Muscle layer of duodenum (tissue), 2 donors: Measurements from ENCODE around the gene PCSK2.

Source experiments
- H3K27ac ChIP-seq: one replicate; pipeline ENCODE4 v1.7.0; 2013; ENCODE audit warnings: mild to moderate bottlenecking, low read length
- H3K27me3 ChIP-seq: one replicate; pipeline ENCODE4 v1.7.0; 2013; ENCODE audit warnings: low read depth, mild to moderate bottlenecking, control low read depth, low read length
- H3K36me3 ChIP-seq, 2 donors: one replicate each; pipeline ENCODE4 v1.7.0; 2013; ENCODE audit warnings: low read length in 2 of 2, control low read depth in 1 of 2, mild to moderate bottlenecking in 1 of 2; ENCODE audit not compliant: insufficient read depth in 2 of 2, control insufficient read depth in 1 of 2
- H3K4me1 ChIP-seq, 2 donors: one replicate each; pipeline ENCODE4 v1.7.0; 2013; ENCODE audit warnings: low read length in 2 of 2, mild to moderate bottlenecking in 2 of 2, control low read depth in 1 of 2, moderate library complexity in 1 of 2; ENCODE audit not compliant: insufficient read depth in 2 of 2, control insufficient read depth in 1 of 2
- H3K4me3 ChIP-seq, 2 donors: one replicate each; pipeline ENCODE4 v1.7.0; 2013; ENCODE audit warnings: low read length in 2 of 2, low read depth in 1 of 2, mild to moderate bottlenecking in 1 of 2
- H3K9me3 ChIP-seq, 2 donors: one replicate each; pipeline ENCODE4 v1.7.0; 2013; ENCODE audit warnings: low read length in 2 of 2, control low read depth in 1 of 2, mild to moderate bottlenecking in 1 of 2; ENCODE audit not compliant: control insufficient read depth in 1 of 2
- donor health status: healthy.

PCSK2 gene

DNA sequence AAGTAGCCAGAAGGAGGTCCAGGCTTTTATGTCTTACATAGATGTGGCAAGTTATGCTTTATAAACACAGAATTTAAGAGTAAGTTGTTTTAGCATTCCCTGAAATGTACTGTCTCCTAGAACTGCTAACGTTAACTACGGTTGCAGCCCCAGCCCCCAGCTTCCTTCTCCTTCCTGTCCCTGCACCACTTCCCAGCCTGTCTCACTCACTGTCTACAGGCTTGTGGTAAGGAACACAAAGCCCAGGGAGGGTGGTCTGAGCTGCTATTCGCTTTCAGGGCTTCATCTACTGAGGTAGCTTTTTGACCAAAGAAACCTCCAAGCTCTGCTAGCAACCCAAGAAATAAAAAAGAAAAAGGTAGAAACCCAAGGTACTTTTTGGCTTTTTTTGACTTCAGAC is 35.9 kb downstream of the PCSK2 start:
- H3K9me3 ChIP-seq, result no peaks in the 10 kb centered on the region
- H3K4me1 ChIP-seq, result no peaks in the 10 kb centered on the region
- H3K36me3 ChIP-seq, result no peaks in the 10 kb centered on the region
- H3K27me3 ChIP-seq, result no peaks in the 10 kb centered on the region
- H3K27ac ChIP-seq, result no peak overlapping the region
- no peak overlapping the region for H3K4me3 ChIP-seq

- H3K27me3 ChIP-seq, result no peaks in the 10 kb centered on the region
- no peaks in the 10 kb centered on the region for H3K9me3 ChIP-seq
- no peak overlapping the region for H3K4me3 ChIP-seq
- no peaks in the 10 kb centered on the region for H3K4me1 ChIP-seq
- no peaks in the 10 kb centered on the region for H3K36me3 ChIP-seq
- H3K27ac ChIP-seq, result no peak overlapping the region
These were observed 46.9 kb downstream of the PCSK2 start for GRCh38 chr20:17273717-17274116.

DNA sequence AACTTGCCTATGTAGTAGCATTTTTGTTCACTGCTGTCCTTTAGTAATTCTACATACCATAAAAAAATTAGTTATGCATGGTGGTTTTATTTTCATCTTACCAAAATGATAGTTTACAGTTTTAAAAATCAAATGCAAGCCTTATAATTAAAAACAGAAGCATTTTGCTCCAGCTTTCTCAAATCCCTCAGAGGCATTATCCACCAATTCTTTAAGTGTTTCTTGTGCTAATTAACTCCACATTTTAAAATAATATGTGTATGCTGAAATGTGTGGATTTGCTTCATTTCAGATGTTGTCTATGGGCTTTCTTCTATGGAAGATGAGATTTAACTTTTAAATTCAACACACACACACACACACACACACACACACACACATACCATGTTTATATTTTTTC is 49.3 kb downstream of the PCSK2 start:
- no peaks in the 10 kb centered on the region for H3K27me3 ChIP-seq
- no peak overlapping the region for H3K27ac ChIP-seq
- no peak overlapping the region for H3K4me3 ChIP-seq
- H3K4me1 ChIP-seq, result no peaks in the 10 kb centered on the region
- H3K9me3 ChIP-seq, result peaks cover 0 to 2% of the 10 kb centered on the region in 2 donors
- H3K36me3 ChIP-seq, result no peaks in the 10 kb centered on the region

GRCh38 chr20:17281478-17281877 is 54.6 kb downstream of the PCSK2 start:
- Histone ChIP-seq H3K4me3 (no peak overlapping the region), H3K4me1 (no peaks in the 10 kb centered on the region), H3K36me3 (no peaks in the 10 kb centered on the region), H3K9me3 (peaks cover 0 to 4% of the 10 kb centered on the region in 2 donors), H3K27ac (no peak overlapping the region), H3K27me3 (no peaks in the 10 kb centered on the region)

DNA sequence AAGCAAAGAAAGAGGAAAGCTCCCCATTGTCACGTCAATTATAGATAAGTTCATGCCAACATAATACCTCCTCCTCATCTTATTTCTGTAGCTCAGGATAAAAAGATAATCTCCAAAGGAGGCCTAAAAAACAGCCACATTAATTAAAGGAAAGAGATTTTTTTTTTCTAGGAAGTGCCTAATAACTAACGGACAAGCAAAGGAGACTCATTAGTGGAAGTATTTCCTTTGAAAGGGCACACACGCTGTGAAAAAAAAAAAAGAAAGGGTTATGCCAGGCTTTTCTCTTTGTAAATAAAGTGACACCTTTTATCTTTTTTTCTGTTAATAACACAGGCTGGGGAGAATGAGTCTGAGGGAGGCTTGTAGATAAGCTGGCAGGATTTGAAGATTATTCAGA is 55.7 kb downstream of the PCSK2 start:
- Histone ChIP-seq H3K4me3 (no peak overlapping the region), H3K36me3 (no peaks in the 10 kb centered on the region), H3K27me3 (no peaks in the 10 kb centered on the region), H3K27ac (no peak overlapping the region), H3K4me1 (no peaks in the 10 kb centered on the region), H3K9me3 (peaks cover 0 to 4% of the 10 kb centered on the region in 2 donors)

DNA sequence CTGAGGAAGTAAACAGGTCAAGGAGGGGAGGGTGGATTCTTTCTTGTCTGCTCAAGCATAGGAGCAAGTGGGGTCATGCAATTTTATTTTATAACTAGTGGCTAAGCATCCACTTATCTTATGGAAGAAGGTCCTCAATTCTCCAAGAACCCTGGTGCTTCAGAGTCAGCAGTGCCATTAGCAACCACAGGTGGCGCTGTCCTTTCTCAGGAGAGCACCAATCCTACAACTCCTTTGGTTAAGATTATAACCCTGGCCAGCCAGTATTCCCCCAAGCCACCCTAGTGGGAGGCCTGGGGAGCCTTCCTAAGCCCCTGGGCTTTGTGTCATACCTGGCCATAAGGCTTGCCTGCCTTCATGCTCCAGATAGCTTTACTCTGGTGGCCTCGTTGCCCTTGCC is 60.7 kb downstream of the PCSK2 start:
- H3K27me3 ChIP-seq, result no peaks in the 10 kb centered on the region
- no peak overlapping the region for H3K27ac ChIP-seq
- no peaks in the 10 kb centered on the region for H3K9me3 ChIP-seq
- H3K4me1 ChIP-seq, result no peaks in the 10 kb centered on the region
- no peaks in the 10 kb centered on the region for H3K36me3 ChIP-seq
- H3K4me3 ChIP-seq, result no peak overlapping the region

DNA sequence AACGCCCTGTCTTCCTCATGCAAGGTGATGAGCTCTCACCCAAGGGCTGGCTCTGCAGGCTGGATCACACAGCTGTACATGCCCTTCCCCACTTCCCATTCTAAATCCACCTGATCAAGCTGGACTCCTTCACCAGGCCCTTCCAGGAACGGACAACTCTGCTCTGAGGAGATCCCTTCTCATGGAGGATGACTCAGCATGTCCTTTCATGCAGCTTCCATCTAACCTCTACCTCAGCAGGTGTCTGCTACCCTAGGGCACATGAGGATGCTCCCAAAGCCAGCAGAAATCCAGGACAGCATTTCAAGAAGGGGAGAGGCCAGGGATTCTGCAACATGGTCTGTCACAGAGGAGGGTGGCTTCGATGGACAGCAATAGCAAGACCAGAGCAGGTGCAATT is 61.2 kb downstream of the PCSK2 start:
- H3K27ac ChIP-seq, result no peak overlapping the region
- no peaks in the 10 kb centered on the region for H3K9me3 ChIP-seq
- no peaks in the 10 kb centered on the region for H3K36me3 ChIP-seq
- H3K4me3 ChIP-seq, result no peak overlapping the region
- H3K4me1 ChIP-seq, result no peaks in the 10 kb centered on the region
- no peaks in the 10 kb centered on the region for H3K27me3 ChIP-seq

DNA sequence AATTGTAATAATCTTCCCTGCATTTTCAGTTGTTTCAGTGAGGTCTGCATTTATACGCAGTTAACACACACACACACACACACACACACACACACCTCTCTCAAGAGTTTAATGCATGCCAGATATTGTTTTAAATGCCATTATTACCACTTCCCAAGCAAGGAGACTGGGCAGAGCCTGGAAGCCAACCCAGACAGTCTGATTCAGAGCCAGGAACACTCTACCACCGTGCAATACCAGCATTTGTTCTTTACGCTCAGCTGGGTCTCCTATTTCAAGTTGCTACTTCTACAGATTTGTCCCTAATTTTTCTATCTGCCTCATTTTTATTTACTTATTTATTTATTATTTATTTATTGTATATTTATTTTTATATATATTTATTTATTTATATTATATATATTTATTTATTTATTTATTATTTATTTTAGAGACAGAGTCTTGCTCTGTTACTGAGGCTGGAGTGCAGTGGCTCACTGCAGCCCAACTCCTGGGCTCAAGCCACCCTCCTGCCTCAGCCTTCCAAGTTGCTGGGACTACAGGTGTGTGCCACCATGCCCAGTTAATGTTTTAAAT is 68.4 kb downstream of the PCSK2 start:
- H3K36me3 ChIP-seq, result no peaks in the 10 kb centered on the region
- H3K27ac ChIP-seq, result no peak overlapping the region
- H3K4me1 ChIP-seq, result peaks cover 0 to 4% of the 10 kb centered on the region in 2 donors
- no peaks in the 10 kb centered on the region for H3K27me3 ChIP-seq
- no peaks in the 10 kb centered on the region for H3K9me3 ChIP-seq
- H3K4me3 ChIP-seq, result no peak overlapping the region

DNA sequence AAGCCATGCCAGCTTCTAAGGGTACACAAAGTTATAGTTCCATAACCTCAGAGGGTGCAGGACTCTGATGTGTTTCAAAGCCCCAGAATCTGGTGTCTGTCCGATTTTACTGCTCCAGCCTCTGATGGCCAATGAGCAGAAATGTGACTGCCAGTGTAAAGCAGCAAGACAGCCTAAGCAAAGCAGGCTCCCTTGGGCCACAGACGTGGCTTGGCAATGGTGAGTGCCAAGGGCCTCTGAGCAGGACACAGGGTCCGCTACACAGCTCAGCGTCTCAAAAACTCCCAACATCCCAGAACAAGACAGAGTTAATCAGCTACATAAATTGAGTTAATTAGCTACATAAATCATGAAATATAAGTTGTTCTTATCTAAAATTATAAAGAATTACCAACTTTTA is 69.2 kb downstream of the PCSK2 start:
- Histone ChIP-seq H3K9me3 (no peaks in the 10 kb centered on the region), H3K4me3 (no peak overlapping the region), H3K27ac (no peak overlapping the region), H3K27me3 (no peaks in the 10 kb centered on the region), H3K36me3 (no peaks in the 10 kb centered on the region), H3K4me1 (peaks cover 0 to 4% of the 10 kb centered on the region in 2 donors)

DNA sequence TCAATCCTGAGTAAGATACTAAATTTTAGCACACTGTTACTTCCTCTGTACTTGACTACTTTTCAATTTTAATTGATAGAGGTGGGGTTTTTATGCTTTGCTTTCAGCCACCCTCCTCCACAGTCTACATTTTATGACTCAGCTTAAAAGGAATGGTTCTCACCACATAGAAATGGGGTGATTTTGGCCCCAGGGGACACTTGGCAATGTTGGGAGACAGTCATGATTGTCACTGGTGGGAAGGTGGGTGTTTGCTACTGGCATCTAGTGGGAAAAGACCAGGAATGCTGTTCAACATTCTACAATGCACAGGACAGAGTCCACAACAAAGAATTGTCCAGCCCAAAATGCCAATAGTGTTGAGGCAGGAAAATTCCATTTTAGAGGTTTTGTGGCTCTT is 71.3 kb downstream of the PCSK2 start:
- no peaks in the 10 kb centered on the region for H3K27me3 ChIP-seq
- no peaks in the 10 kb centered on the region for H3K36me3 ChIP-seq
- no peaks in the 10 kb centered on the region for H3K9me3 ChIP-seq
- peaks cover 0 to 4% of the 10 kb centered on the region in 2 donors for H3K4me1 ChIP-seq
- no peak overlapping the region for H3K4me3 ChIP-seq
- H3K27ac ChIP-seq, result no peak overlapping the region

DNA sequence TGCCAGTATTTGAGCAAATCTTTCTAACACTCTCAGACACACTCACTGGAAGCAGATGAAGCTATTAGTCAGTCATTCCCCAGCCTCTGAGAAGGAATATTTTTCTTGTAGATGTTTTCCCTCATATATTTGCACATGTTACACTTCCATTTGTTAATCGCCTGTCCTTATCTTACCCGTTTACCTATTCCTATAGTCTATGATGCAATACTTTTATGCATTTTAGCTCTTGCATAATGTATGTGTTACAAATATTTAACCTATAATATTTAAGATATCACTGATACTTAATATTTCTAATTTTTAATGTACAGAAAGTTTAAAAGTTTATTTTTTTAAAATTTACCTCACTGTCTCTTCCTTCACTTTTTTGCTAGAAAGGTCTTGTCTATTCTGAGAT is 71.9 kb downstream of the PCSK2 start:
- Histone ChIP-seq H3K4me3 (no peak overlapping the region), H3K4me1 (peaks cover 0 to 4% of the 10 kb centered on the region in 2 donors)

GRCh38 chr20:17300113-17300512 is 73.3 kb downstream of the PCSK2 start:
- H3K27me3 ChIP-seq, result no peaks in the 10 kb centered on the region
- H3K4me1 ChIP-seq, result peaks cover 0 to 4% of the 10 kb centered on the region in 2 donors
- no peaks in the 10 kb centered on the region for H3K9me3 ChIP-seq
- H3K27ac ChIP-seq, result no peak overlapping the region
- no peak overlapping the region for H3K4me3 ChIP-seq
- no peaks in the 10 kb centered on the region for H3K36me3 ChIP-seq

More for the DNA sequence above, 71.9 kb downstream of the PCSK2 start:
- Histone ChIP-seq H3K9me3 (no peaks in the 10 kb centered on the region), H3K27ac (no peak overlapping the region), H3K27me3 (no peaks in the 10 kb centered on the region), H3K36me3 (no peaks in the 10 kb centered on the region)
